A549 treated with RU486 at 1 μM for 4 hours (cell line): ENCODE data around the gene PLK2. TPM values are rescaled to one million over a fixed set of nuclear protein-coding genes. Genes with fewer than 3 reads are reported as not detected.

ENCODE experiments used
- total RNA-seq: library from RNA; stranded (reverse); fragments of 200-300 nt; extraction: Qiagen RNA extraction; gene quantifications from 5 replicates; pipeline ENCODE4 v1.2.3, GENCODE V29; 2022; ENCODE audit warnings: low read depth

PLK2 gene
- 76.3 to 98.4 TPM (median 80.5 TPM) in 5 replicates for total RNA-seq

DNA sequence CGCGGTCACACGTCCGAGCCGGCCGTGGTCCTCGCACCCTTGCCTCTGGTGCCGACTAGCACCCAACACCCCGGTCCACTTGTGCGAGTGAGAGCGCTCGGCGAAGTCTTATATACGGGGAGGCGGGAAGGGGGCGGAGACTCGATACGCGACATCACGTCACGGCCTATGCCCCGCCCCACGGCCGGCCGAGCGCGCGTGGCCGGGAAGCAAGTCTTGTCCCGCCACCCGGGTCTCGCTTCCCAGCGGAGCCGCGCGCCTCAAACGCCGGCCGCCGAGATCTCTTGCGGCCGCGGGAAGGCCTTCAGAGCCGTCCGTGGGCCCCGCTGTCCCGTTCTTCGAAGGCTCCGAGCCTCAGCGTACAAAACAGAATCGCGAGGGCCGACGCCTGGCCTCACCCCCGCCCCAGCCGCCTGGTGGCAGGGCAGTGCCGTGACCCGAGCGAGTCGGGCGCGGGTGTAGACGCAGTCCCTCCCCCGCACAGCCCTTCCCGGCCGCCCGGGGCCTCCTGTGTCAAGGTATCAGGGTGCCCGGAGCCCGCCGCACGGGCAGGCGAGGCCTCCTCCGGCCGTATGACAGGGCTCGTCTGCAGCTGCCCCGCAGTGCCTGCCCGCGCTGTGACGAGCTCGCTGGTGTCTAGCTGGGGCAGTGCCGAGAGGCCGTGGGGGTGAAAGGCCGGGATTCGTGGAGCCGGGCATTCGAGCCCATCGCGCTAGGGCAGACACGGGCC lies at the start of gene PLK2:
PLK2 (minus strand) TSS at position 85 of the 730 bp plus-strand sequence. CDS start 127 bp downstream, outside the sequence.

GRCh38 chr5:58491216-58491892 lies 31.5 kb upstream of the PLK2 start, which contains the start of gene GAPT:
Gene GAPT (plus strand): TSS chr5:58491435. CDS start chr5:58494537, 3,102 bp downstream.

Other genes starting within 250 kb of the PLK2 start
- not detected in 5 replicates for gene GAPT, start 31.3 kb upstream of the PLK2 start, total RNA-seq
- gene RAB3C, start 123.0 kb upstream of the PLK2 start, total RNA-seq = not detected in 5 replicates